Right lung (tissue), 5 donors: ENCODE data around the gene APOC3. TPM values are rescaled to one million over a fixed set of nuclear protein-coding genes. Genes with fewer than 3 reads are reported as not detected.

Experiments
- DNase-seq, 2 donors: peaks; one replicate each; pipeline ENCODE4 v3.0.0-alpha.2; 2013
- polyA plus RNA-seq, 5 donors: library from polyadenylated mRNA; unstranded; fragments of 120-200 nt; gene quantifications; one replicate each; pipeline versions ENCODE4 v1.2.1 to v1.2.3, GENCODE V29; 2013; ENCODE audit warnings: inconsistent platforms in 1 of 5, low replicate concordance in 1 of 5; ENCODE audit not compliant: insufficient read length in 5 of 5, insufficient read depth in 1 of 5

Gene APOC3
- polyA plus RNA-seq, 5 donors, result 0.33 to 9.0 TPM; not detected in 3

DNA sequence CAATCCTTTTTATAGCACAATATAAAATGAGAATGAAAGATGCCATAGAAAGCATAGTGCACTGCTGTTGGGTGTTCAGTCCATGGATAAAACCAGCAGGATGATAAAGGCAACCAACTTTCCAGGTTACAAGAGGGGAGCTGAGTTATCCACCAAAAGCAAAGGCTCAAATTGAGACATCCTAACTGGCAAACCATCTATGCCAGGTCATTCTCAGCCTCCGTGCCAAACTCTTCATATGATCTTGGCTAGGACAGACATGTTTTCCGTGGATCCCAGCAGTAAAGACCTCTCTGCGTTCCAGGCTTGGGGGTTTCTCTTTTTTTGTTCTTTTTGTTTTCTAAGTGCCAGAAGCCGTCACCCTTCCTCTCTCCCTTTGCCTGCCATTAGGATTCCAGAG lies 15.0 kb downstream of the APOC3 start:
- DNase-seq, result no peak

DNA sequence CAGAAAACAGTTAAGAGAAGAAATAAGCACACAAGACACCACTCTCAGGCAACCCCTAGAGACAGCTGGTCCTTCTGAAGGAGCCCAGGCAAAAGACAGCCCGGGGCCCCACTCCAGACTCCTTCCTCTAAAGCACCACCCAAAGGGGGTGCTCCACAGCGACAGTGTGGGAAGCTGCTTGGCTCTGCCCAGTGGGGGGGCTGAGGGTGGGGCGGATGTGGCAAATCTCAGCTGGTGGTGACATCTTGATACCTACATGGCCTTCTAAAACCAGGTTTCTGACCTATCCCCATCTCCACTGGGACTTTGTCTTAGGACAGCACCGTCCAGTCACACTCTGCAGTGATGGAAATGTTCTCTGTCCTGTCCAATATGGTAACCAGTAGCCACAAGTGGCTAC lies 17.9 kb downstream of the APOC3 start:
- no peak for DNase-seq

DNA sequence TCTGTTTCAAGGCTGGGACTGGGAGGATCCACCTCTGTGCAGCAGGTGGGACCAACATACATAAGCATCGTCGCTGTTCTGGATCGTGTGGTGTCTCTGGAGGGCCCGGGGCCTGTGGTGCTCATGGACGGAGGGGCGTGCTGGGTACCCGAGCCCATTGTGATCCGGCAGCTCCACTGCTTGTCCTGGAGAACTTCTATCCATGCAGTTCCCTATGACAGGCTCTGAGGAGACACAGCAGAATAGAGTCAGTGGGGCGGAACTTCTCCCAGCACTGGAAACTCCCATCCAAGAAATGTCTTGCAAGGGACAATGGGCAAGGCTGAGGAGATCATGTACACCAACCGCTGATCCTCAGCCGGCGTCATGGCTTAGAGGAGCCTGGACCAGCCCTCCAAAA lies 19.4 kb downstream of the APOC3 start:
- no peak for DNase-seq

DNA sequence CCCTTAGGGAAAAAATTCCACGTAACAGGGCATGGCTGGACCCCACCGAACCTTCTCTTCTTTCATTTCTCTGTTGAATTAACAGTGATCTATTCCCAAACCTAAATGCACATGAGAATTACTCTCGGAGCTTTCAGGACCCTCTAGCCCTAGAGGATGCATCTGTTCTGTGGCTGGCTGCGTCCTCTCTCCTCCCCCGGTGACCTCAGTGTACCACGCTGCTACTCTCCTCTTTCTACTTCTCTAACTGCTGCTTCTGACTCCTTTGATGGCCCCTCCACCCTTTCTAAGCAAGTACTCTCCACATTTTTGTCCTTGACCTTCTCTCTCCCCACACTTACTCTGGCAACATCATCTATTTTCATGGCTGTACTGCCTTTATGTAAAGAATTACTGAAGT lies 19.8 kb downstream of the APOC3 start:
- DNase-seq, result no peak

DNA sequence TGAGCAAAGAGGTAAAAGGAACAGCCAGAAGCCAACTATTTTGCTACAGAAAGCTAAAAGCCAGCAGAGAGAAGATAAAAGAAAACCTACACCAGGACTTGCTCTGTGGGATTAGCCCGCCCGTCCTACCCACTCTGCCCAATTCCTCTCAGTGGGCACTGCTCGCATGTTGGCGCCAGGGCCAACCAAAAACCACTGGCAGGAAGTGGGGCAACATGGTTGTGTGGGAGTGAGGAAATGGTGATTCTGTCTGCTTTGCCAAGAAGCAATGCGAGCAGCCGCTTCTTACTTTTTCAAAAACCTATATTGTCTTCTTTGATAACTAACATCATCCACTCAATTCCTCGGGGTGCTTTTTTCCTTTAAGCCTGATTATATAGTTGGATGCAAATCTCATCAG lies 21.9 kb downstream of the APOC3 start:
- DNase-seq, result no peak

DNA sequence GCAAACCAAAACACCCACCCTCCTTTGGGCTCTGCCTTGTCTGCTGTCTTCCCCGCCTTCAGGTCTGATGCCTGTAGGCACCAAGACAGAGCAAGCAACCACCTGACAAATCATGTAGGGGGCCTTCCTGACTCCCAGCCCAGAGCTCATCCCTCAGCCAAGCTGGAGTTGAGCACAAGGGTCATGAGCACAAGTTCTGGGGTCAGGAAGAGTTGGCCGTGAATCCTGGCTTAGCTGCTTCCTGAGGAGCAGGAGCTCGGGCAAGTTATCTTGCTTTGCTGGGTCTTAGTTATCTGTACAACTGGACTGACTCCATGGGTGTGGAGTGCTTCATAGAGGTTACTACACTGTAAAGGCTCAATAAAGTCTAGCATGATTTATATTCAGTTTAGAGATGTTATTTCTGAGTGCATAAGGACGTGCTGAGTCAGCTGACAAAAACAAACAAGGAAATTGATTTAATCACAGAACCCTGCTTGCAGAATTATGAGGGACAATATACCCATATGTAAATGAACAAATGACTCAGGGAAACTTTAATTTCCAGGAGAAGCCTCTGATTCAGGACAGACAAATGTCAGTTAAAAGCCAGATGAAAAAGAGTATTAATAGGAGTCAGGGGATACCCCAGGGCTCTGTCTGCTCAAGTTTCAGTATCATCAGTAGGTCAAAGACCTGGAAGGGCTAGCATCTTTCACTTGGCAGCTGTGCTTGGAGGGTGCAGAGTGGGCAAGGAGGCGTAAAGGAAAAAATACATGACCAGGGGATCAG lies 22.7 kb downstream of the APOC3 start:
- DNase-seq, result no peak

DNA sequence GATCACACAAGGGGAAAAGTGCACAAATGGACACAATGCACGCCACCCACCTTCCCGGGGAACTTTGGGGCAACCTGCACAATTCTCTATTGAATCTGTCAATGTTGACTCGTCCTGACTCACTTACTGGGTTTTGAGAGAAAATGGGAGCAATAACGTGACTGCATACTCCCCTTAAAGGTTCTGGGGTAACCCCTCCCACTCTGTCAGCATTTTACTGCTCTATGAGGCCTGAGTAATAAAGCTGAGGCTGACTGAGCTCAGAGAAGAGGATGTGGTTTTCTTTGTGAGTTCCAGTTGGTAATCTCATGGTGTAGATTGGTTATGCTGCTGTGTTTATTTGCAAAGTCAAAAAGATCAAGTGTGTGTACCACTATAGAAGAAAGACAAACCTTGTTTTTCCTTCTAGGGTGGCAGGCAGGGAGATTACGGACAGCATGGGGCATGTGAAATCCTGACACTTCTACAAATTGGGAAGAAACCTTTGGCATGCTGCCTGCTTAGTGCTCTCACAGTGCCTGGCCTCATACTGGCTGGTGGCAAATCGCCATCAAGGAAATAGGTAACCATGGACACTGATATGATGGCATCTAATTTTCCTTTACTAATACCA lies 23.9 kb downstream of the APOC3 start:
- DNase-seq, result no peak

DNA sequence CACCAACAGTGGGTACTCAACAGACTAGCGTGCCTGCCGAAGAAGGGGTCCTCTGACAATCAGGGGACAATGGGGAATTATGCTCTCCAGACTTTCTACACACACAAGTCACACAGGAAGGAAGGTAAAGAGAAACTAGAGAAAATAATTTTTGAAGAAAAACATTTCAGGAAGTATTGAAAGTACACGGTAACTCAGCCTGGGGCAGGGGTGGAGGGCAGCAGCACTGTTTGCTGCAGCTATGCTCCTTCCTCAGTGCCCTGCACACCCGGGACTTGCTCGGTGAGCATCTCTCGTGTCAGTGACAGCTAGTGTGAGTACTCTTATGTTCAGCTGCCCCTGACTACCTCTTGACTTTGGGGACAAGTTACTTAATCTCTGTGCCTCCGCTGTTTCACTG lies 25.7 kb downstream of the APOC3 start:
- no peak for DNase-seq

DNA sequence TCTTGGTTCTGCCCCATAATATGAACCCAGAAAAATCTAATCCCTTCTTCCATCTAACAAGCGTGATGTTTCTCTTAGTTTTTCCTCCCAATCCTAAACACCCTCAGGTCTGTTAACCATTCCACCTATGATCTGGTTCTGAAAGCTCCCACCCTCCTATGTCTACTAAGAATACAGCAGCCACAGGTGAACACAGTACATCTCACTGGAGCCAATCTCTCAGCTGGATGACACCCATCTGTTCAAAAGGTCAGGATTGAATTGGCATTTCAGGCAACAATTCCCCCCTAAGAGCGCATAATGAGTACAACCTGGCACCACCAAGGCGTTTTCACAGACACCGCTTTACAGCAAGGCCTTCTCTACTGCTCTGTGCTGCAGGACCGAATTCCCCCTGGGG lies 26.7 kb downstream of the APOC3 start:
- DNase-seq, result no peak

DNA sequence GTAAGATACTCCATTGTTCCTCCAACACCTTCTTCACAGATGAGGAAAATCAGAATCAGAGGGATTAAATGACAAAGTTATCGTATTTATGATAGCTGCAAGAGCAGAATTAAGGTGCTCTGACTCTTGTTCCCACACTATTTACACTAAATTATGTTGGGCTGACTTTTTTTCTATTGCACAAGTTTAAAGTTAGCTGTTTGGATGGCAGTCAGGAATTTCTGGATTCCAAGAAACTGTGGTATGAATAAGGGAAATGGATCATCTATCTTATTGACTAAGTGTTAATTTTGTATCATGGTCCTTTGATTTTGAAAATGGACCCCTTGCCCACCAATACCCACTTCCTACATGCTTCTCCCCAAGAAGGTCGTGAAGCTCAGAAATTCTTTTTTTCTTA lies 27.6 kb downstream of the APOC3 start:
- no peak for DNase-seq

DNA sequence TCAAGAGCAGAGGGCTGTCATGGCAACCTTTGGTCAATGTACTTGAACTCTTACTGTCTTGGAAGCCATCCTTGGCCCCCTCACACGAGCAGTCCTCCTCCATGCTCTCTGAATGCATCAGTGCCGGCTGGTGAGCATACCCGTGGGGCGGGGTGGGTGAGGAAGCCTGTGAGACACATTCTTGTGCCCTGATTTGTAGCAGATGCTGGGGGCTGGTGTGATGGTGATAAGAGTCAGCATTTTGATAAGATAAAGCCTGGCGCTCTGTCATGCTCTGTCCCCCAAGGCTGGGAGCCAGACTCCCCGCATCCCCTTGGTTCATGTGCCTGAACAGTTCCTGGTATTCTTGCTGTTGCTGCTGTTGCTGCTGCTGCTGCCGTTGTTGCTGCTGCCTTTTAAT lies 28.2 kb downstream of the APOC3 start:
- DNase-seq, result no peak

DNA sequence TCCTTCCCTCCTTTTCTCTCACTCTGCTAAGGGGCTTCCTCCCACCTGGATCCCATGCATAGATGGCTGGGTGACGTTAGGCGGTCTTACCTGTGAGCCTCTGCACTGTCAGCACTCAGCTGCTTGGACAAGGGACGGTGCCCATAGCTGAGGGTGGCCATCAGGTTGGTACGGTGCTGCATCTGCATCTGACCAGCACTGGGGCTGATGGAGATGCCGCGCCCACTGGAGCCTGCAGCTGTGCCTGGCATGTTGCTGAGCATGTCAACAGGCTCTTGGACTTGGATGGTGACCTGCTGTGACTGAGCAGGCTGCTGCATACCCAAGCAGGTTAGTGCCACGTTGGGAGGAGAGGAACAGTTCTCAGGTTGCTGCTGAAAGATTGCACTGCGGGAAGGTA lies 29.5 kb downstream of the APOC3 start:
- no peak for DNase-seq

DNA sequence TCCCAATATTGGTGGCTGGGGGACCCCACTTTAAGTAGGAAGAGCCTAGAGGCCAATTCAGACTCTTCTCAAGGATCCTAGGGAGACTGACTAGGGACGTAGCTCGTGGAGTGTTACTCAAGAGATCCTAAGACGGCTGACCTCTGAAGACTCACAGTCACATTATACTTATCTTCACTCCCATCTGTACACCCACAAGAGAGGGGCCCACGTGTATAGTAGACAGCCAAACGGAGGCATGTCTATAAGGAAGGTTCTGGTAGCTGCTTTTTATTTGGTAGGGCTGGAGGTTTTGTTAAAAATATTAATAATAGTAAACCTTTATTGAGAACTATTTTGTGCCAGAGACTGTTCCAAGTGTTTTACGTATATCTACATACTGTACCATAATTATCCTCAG lies 30.6 kb downstream of the APOC3 start:
- no peak for DNase-seq

DNA sequence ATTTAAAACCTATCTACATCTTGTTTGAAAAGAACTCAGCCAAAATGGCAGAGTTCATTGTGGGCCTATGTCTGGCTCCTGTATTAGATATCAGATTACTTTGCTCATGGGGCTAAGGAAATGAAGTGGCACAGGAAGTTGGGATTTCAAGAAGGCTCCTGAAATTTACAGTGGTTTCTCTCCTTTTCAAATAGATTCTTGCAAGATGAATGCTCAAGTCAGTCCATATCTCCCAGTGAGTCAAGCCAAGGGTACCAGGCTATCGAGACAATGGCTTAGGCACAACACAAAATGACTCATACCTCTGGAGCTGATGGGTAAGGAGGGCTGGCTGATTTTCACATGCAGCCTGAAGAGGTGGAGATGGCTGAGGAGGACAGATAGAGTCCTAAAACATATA lies 31.8 kb downstream of the APOC3 start:
- DNase-seq, result no peak

DNA sequence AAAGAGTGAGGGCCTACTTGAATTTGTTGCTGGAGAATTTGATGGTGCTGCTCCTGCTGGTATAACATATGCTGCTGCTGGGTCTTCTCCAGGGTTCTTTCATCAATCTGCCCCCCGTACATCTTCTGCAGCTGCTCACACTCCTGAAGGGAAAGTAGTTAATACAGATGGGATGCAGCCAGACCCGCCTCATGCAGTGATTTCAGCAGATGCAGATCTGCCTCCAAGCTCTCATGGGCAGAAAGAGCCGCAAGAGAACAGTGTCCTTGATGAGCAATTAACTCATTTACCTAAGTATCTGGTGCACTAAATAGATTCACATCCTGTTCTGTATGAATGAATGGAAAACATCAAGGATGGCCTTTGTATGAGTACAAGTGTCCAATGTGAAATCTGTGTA lies 32.5 kb downstream of the APOC3 start:
- no peak for DNase-seq

DNA sequence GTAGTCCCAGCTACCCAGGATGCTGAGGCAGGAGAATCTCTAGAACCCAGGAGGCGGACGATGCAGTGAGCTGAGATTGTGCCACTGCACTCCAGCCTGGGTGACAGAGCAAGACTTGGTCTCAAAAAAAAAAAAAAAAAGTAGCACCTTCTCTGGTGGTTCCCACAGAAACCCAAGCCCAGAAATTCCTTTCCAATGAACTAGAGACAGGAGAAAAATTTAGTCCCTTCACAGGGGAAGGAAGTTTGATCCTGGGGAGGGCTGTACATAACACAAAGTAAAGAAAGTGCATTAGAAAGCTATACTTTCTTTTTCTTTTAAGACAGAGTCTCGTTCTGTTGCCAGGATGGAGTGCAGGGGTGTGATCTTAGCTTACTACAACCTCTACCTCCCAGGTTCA lies 33.2 kb downstream of the APOC3 start:
- no peak for DNase-seq

DNA sequence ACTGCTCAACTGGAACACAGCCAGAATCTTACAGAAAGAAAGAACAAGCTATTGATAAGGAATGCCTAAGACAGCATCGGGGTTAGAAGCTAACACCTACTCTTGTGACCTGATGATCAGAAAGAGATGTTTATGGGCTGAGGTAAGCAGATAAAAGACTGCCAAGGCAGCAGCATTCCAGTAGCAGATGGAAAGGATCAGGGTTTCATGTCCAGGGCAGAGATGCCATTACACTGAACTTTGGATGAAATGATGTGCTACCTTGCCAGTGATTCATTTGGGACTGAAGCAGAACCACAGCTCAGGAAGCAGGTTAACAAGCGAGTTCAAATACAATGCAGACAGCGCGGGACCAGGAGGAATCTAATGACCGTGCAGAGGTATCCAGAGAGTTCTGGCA lies 34.8 kb downstream of the APOC3 start:
- no peak for DNase-seq

DNA sequence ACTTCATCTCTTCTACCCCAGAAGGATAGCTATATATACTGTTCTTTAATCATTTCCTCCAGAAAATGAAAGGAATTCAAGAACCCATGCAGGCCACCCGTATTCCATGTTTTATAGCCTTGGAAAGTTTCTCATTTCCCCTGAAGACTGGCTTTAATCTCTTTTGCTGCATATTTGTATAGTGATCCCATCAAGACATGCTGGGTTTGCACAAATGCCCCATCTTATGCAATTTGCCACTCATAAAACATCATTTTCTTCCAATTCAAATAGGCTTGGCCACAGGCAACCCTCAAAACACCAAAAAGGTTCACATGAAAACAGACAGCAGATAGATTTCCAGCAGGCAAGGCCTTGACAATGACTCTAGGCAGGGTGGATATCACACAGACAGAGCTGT lies 36.0 kb downstream of the APOC3 start:
- DNase-seq, result no peak

DNA sequence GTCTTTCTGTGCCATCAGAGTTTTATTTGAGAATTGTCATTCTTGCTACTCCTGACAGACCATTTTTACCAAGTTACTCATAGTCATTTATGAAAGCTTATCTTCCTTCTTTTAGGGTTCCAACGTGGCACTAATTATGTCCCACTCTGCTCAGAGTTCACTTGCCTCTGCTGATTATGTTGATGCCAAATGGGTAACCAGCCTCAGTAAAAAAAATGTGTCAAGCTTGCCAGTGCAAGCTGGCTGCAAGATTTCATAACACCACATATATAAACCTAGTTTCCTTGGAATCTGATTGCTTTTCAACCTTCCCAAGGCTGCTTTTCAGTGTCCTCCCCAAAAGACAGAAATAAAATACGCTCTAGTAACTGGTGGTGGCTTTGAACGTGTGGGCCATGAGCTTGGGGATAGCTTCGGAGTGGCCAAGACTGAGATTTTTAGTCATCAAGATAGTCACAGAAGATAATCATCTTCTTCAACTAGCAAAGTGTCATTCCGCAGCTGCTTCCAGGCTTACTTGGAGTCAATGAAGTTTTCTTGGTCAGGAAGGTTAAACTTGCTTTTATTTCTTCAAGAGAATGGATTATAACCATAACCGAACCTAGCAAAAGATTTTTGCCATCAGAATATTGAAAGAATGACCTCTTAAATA lies 37.2 kb downstream of the APOC3 start:
- DNase-seq, result no peak

DNA sequence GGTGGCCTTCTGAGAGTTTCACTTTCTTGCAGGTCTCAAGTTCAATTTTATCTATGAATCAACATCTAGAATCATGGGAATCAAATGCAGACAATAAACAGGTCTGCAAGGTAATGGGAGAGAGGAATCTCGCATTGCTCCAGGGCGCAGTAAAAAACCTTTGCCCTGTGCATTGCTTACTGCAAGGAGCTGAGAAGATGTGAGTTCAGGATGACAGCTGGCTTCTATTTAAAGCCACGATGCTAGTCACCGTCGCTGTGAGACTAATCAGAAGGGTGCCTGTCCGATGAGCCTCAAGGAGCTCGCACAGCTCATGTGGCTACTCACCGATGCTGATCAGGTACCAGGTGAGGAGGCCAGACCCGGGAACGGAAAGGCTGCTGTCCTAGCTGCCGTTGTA lies 37.9 kb downstream of the APOC3 start:
- no peak for DNase-seq

DNA sequence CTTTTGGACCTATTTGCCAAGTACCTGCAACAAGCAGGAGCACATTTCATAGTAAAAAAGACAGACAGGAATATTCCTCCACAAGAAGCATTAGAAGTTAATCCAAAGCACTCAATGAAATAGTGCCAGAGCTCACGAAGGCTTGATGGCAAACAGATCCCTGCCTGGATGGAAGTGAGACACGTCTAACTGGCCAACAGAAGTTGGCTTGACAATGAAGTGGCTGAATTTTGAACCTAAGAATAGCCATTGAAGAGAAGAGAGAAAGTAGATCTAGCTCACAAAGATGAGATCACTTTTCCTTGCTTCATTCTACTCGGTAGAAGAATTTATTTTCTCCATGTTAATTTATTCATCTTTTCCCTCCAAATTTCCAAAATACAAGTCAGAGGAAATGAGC lies 38.4 kb downstream of the APOC3 start:
- DNase-seq, result no peak

DNA sequence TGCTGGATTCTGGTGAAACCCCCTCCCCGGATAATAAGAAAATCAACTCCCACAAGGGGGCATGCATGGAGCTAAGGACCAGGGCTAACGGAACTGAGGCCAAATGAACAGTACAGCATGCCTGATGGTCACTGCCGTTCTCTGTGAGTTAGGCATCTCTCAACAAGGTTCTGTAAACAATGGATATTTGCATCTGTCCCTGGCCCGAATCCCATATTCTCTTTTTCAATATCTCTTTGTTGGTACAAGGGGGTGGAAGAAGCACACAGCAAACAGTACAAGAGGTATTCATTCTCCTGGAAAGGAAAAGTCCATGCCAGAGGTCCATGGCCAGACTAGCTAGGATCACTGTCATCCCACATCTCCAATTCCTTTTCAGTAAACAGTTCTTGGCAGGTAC lies 39.9 kb downstream of the APOC3 start:
- no peak for DNase-seq

DNA sequence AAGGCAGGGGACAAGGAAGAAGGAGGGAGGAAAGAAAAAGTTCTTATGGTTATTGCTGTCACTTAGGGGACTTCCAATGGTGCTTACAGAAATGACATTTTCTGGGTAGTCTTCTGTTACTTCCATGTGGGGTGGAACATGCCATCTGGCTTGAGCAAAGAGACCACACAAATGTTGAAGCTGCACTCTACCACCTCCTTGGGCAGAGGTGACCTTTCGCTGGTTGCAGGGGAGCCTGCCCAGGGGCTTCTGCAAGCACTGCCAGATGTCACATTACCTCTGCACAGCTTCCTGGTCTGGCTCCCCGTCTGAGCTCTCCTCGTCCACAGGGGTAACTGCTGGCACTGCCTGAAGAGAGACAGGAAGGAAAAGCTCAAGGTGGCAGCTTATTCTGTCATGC lies 40.3 kb downstream of the APOC3 start:
- no peak for DNase-seq

DNA sequence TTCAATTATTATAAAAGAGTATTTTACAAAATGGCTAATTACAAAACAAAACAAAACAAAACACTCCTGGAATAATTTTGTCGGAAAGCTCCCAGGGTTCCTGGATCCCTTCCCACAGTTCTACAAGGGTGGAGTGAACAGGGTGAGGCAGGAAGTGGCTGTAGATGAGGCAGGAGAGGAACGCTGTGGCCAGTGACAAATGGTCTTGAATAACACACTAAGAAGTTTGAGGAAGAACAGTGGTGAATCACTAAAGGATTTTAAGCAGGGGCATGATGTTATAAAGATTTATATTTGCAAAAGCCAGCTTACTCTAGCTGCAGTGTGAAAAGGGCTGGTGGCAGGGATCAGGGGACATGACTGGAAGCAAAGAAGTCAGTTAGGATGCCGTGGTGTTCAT lies 41.5 kb downstream of the APOC3 start:
- DNase-seq, result no peak
